RWPE2 (cell line): ENCODE results near the gene GSN.

ENCODE experiments used
- ATAC-seq: fragments of 200-7000 bp; cut with Tn5 transposase; 3 replicates; pipeline ENCODE4 v1.9.1; 2021; ENCODE audit warnings: low read depth
- DNase-seq: peaks from one replicate; pipeline ENCODE4 v3.0.0-alpha.2; 2020; ENCODE audit warnings: low spot score
- H3K27ac ChIP-seq: fragments of 450-650 bp; 2 replicates; pipeline ENCODE4 v1.5.1; 2017; ENCODE audit warnings: mild to moderate bottlenecking; ENCODE audit not compliant: poor library complexity, severe bottlenecking
- H3K27me3 ChIP-seq: fragments of 250-450 bp; sonication (Bioruptor Pico); 2 replicates; pipeline ENCODE4 v1.5.1; 2021; ENCODE audit warnings: mild to moderate bottlenecking, moderate library complexity; ENCODE audit not compliant: insufficient read depth, poor library complexity, severe bottlenecking
- H3K36me3 ChIP-seq: fragments of 250-450 bp; sonication (Bioruptor Pico); 2 replicates; pipeline ENCODE4 v1.5.1; 2020; ENCODE audit warnings: low read depth, mild to moderate bottlenecking, moderate library complexity
- H3K4me1 ChIP-seq: fragments of 250-450 bp; sonication (Bioruptor Pico); 2 replicates; pipeline ENCODE4 v1.5.1; 2021; ENCODE audit warnings: mild to moderate bottlenecking, moderate library complexity; ENCODE audit not compliant: insufficient read depth, poor library complexity, severe bottlenecking
- H3K4me3 ChIP-seq: fragments of 250-450 bp; sonication (Bioruptor Pico); 2 replicates; pipeline ENCODE4 v1.5.1; 2021; ENCODE audit warnings: mild to moderate bottlenecking, moderate library complexity; ENCODE audit not compliant: severe bottlenecking
- H3K9me3 ChIP-seq: fragments of 250-450 bp; sonication (Bioruptor Pico); 2 replicates; pipeline ENCODE4 v1.5.1; 2021; ENCODE audit warnings: mild to moderate bottlenecking, moderate library complexity; ENCODE audit not compliant: severe bottlenecking
- CTCF ChIP-seq: fragments of 450-650 bp; IDR thresholded peaks from one replicate; pipeline ENCODE4 v1.5.1; 2017; ENCODE audit warnings: mild to moderate bottlenecking, moderate library complexity; ENCODE audit not compliant: poor library complexity, severe bottlenecking

GSN gene

GRCh38 chr9:121305269-121305994, 37.5 kb downstream of the GSN start:
- ATAC-seq (no peak), DNase-seq (peak; percentile 45)
- Histone ChIP-seq H3K27ac (no peak overlapping the region), H3K36me3 (peaks cover 43% of the 10 kb centered on the region), H3K27me3 (no peaks in the 10 kb centered on the region), H3K9me3 (no peaks in the 10 kb centered on the region), H3K4me1 (no peaks in the 10 kb centered on the region), H3K4me3 (no peak overlapping the region)
- TF ChIP-seq CTCF, result no peak

GRCh38 chr9:121307976-121308375, 40.0 kb downstream of the GSN start:
- Histone ChIP-seq H3K9me3 (no peaks in the 10 kb centered on the region), H3K4me1 (no peaks in the 10 kb centered on the region), H3K27ac (no peak overlapping the region), H3K36me3 (peaks cover 52% of the 10 kb centered on the region), H3K27me3 (no peaks in the 10 kb centered on the region), H3K4me3 (no peak overlapping the region)
- DNase-seq (no peak), ATAC-seq (no peak)
- TF ChIP-seq CTCF, result no peak

GRCh38 chr9:121308765-121309164, 40.8 kb downstream of the GSN start:
- no peak overlapping the region for H3K4me3 ChIP-seq
- TF ChIP-seq CTCF, result no peak
- peaks cover 51% of the 10 kb centered on the region for H3K36me3 ChIP-seq
- peak; percentile 15 for DNase-seq
- H3K27me3 ChIP-seq, result no peaks in the 10 kb centered on the region
- no peaks in the 10 kb centered on the region for H3K9me3 ChIP-seq
- no peak for ATAC-seq
- no peaks in the 10 kb centered on the region for H3K4me1 ChIP-seq
- H3K27ac ChIP-seq, result no peak overlapping the region

GRCh38 chr9:121309171-121309570, 41.2 kb downstream of the GSN start:
- no peaks in the 10 kb centered on the region for H3K9me3 ChIP-seq
- no peak for TF ChIP-seq CTCF
- H3K36me3 ChIP-seq, result peaks cover 49% of the 10 kb centered on the region
- ATAC-seq, result no peak
- H3K4me3 ChIP-seq, result no peak overlapping the region
- peak; percentile 23 for DNase-seq
- H3K4me1 ChIP-seq, result no peaks in the 10 kb centered on the region
- no peak overlapping the region for H3K27ac ChIP-seq
- no peaks in the 10 kb centered on the region for H3K27me3 ChIP-seq

GRCh38 chr9:121309833-121310425, 42.0 kb downstream of the GSN start:
- H3K4me3 ChIP-seq, result no peak overlapping the region
- H3K4me1 ChIP-seq, result no peaks in the 10 kb centered on the region
- DNase-seq, result peak; percentile 1
- no peak for TF ChIP-seq CTCF
- no peaks in the 10 kb centered on the region for H3K27me3 ChIP-seq
- peaks cover 51% of the 10 kb centered on the region for H3K36me3 ChIP-seq
- no peaks in the 10 kb centered on the region for H3K9me3 ChIP-seq
- no peak overlapping the region for H3K27ac ChIP-seq
- no peak for ATAC-seq
